ENCODE data around the gene ZHX3. TPM values are rescaled to one million over a fixed set of nuclear protein-coding genes. Genes with fewer than 3 reads are reported as not detected.

ZHX3 gene
- total RNA-seq, 1 experiment from 2014 or later, result 9.6 TPM

- TF ChIP-seq ATF6 (CRISPR knock-in tag; IDR thresholded peaks at IDR 0.05), result no peak
- no peak for TF ChIP-seq ZNF416 (CRISPR knock-in tag; IDR thresholded peaks at IDR 0.05)
- TF ChIP-seq TEAD4 (CRISPR knock-in tag; IDR thresholded peaks at IDR 0.05), result no peak
- TF ChIP-seq, protein P1, sequence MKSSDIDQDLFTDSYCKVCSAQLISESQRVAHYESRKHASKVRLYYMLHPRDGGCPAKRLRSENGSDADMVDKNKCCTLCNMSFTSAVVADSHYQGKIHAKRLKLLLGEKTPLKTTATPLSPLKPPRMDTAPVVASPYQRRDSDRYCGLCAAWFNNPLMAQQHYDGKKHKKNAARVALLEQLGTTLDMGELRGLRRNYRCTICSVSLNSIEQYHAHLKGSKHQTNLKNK (CRISPR knock-in tag; IDR thresholded peaks at IDR 0.05), result no peak
- no peak for TF ChIP-seq HMGXB4 (CRISPR knock-in tag; IDR thresholded peaks at IDR 0.05)
- TF ChIP-seq, protein P2, sequence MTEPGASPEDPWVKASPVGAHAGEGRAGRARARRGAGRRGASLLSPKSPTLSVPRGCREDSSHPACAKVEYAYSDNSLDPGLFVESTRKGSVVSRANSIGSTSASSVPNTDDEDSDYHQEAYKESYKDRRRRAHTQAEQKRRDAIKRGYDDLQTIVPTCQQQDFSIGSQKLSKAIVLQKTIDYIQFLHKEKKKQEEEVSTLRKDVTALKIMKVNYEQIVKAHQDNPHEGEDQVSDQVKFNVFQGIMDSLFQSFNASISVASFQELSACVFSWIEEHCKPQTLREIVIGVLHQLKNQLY (CRISPR knock-in tag; IDR thresholded peaks at IDR 0.05), result no peak
- TF ChIP-seq NFYB (CRISPR knock-in tag; conservative IDR thresholded peaks at IDR 0.05; ENCODE audit: low read depth), result no peak
- TF ChIP-seq, protein P3, sequence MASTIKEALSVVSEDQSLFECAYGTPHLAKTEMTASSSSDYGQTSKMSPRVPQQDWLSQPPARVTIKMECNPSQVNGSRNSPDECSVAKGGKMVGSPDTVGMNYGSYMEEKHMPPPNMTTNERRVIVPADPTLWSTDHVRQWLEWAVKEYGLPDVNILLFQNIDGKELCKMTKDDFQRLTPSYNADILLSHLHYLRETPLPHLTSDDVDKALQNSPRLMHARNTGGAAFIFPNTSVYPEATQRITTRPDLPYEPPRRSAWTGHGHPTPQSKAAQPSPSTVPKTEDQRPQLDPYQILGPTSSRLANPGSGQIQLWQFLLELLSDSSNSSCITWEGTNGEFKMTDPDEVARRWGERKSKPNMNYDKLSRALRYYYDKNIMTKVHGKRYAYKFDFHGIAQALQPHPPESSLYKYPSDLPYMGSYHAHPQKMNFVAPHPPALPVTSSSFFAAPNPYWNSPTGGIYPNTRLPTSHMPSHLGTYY (CRISPR knock-in tag; IDR thresholded peaks at IDR 0.05), result no peak
- no peak for TF ChIP-seq ELF4 (CRISPR knock-in tag; IDR thresholded peaks at IDR 0.05; ENCODE audit: low read depth)
- no peak for TF ChIP-seq SOX15 (CRISPR knock-in tag; IDR thresholded peaks at IDR 0.05)
Measured at GRCh38 chr20:41234546-41234945, 83.0 kb downstream of the ZHX3 start (continued).

GRCh38 chr20:41234041-41234440, 83.5 kb downstream of the ZHX3 start:
- no peak overlapping the region for H3K27ac Mint-ChIP-seq
- no peak for TF ChIP-seq NR2C2 (CRISPR knock-in tag; IDR thresholded peaks at IDR 0.05)
- no peak for TF ChIP-seq ZNF138 (CRISPR knock-in tag; conservative IDR thresholded peaks at IDR 0.05)
- TF ChIP-seq KAT7 (CRISPR knock-in tag; IDR thresholded peaks at IDR 0.05; ENCODE audit: borderline replicate concordance), result no peak
- no peak for TF ChIP-seq GABPB1 (CRISPR knock-in tag; IDR thresholded peaks at IDR 0.05)
- no peak for TF ChIP-seq ZNF671 (CRISPR knock-in tag; IDR thresholded peaks at IDR 0.05)
- ChIA-PET CTCF (interaction anchor here (0.9 to 1.4 kb wide), 3 partner anchors 16 to 268 kb away, joined by 4 to 5 read pairs (median 4); no protein-coding TSS in a partner anchor), POLR2A (no interaction called here)
- H3K36me3 Mint-ChIP-seq, result no peaks in the 10 kb centered on the region
- H3K9me3 Mint-ChIP-seq, result 0 out of 2 replicates have a peak, but pooled peaks cover 3% of the 10 kb centered on the region
- DNase-seq (ENCODE audit: low spot score) (no peak), ATAC-seq (no peak)
- H3K4me3 Mint-ChIP-seq, result no peak overlapping the region
- H3K4me1 Mint-ChIP-seq, result 0 out of 2 replicates have a peak, but pooled peaks cover 4% of the 10 kb centered on the region
- no peaks in the 10 kb centered on the region for H3K27me3 Mint-ChIP-seq (ENCODE audit: low read depth)

GRCh38 chr20:41232973-41233926, 84.3 kb downstream of the ZHX3 start:
- Mint-ChIP-seq H3K27me3 (ENCODE audit: low read depth) (no peaks in the 10 kb centered on the region), H3K27ac (no peak overlapping the region), H3K4me3 (no peak overlapping the region), H3K36me3 (no peaks in the 10 kb centered on the region), H3K4me1 (0 out of 2 replicates have a peak, but pooled peaks cover 4% of the 10 kb centered on the region), H3K9me3 (0 out of 2 replicates have a peak, but pooled peaks cover 3% of the 10 kb centered on the region)
- no peak for ATAC-seq
- ChIA-PET CTCF (interaction anchor here (0.6 to 1.4 kb wide), 8 partner anchors 9 to 107 kb away, joined by 3 to 6 read pairs (median 4); partner anchors contain the start of gene LPIN3), POLR2A (no interaction called here)
- DNase-seq (ENCODE audit: low spot score), result no peak
- TF ChIP-seq NR2C2 (CRISPR knock-in tag; IDR thresholded peaks at IDR 0.05) (no peak), AR (CRISPR knock-in tag; IDR thresholded peaks at IDR 0.05) (no peak), GABPB1 (CRISPR knock-in tag; IDR thresholded peaks at IDR 0.05) (no peak), OVOL2 (CRISPR knock-in tag; IDR thresholded peaks at IDR 0.05; ENCODE audit: borderline replicate concordance) (no peak), ETV6 (CRISPR knock-in tag; IDR thresholded peaks at IDR 0.05) (no peak), ZNF138 (CRISPR knock-in tag; conservative IDR thresholded peaks at IDR 0.05) (no peak), PRRX2 (CRISPR knock-in tag; IDR thresholded peaks at IDR 0.05) (no peak)
- TF ChIP-seq, protein P4, sequence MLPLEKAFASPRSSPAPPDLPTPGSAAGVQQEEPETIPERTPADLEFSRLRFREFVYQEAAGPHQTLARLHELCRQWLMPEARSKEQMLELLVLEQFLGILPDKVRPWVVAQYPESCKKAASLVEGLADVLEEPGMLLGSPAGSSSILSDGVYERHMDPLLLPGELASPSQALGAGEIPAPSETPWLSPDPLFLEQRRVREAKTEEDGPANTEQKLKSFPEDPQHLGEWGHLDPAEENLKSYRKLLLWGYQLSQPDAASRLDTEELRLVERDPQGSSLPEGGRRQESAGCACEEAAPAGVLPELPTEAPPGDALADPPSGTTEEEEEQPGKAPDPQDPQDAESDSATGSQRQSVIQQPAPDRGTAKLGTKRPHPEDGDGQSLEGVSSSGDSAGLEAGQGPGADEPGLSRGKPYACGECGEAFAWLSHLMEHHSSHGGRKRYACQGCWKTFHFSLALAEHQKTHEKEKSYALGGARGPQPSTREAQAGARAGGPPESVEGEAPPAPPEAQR (CRISPR knock-in tag; IDR thresholded peaks at IDR 0.05), result no peak

All from WTC11 (cell line).